Activated CD4-positive, alpha-beta T cell treated with anti-CD3 and anti-CD28 coated beads, Interleukin-10, Interleukin-2, amounts not matched to agents 100 ng/mL and 50 ng/mL, durations not matched to agents 16 hours and 8 hours (primary cell): ENCODE measurements around the gene ANKRD17.

ENCODE experiments used
- DNase-seq: peaks from one replicate; pipeline ENCODE4 v3.0.0-alpha.2; 2020

The ANKRD17 gene

GRCh38 chr4:73045879-73046278, 212.7 kb downstream of the ANKRD17 start:
- DNase-seq = no peak

GRCh38 chr4:73037057-73037456, 221.5 kb downstream of the ANKRD17 start:
- no peak for DNase-seq

GRCh38 chr4:73036123-73036522, 222.5 kb downstream of the ANKRD17 start:
- DNase-seq = no peak

GRCh38 chr4:73034896-73035295, 223.7 kb downstream of the ANKRD17 start:
- no peak for DNase-seq

- DNase-seq = no peak
Measured at GRCh38 chr4:73028621-73029020, 230.0 kb downstream of the ANKRD17 start.
